ENCODE data around the gene GNAL. TPM values are rescaled to one million over a fixed set of nuclear protein-coding genes. Genes with fewer than 3 reads are reported as not detected.

The GNAL gene
- total RNA-seq, 2 experiments from 2014 or later = 0.11 to 0.19 TPM

DNA sequence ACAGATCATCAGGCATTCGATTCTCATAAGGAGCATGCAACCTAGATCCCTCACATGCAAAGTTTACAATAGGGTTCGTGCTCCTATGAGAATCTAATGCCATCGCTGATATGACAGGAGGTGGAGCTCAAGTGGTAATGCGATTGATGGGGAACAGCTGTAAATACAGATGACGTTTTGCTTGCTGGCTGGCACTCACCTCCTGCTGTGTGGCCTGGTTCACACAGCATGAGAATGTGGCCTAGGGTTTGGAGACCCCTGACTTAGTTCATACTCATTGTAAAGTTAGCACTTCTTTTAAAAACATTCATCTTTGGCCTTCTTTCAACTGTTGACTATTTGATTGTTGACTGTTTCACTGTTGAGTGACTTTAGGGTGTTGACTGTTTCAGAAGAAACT, 153.5 kb downstream of the GNAL start:
- no peaks in the 10 kb centered on the region for H3K9me3 ChIP-seq (ENCODE audit: control insufficient read depth in 1 of 2, insufficient read depth in 1 of 2, low read length in 2 of 2)
- TF ChIP-seq, protein P1, sequence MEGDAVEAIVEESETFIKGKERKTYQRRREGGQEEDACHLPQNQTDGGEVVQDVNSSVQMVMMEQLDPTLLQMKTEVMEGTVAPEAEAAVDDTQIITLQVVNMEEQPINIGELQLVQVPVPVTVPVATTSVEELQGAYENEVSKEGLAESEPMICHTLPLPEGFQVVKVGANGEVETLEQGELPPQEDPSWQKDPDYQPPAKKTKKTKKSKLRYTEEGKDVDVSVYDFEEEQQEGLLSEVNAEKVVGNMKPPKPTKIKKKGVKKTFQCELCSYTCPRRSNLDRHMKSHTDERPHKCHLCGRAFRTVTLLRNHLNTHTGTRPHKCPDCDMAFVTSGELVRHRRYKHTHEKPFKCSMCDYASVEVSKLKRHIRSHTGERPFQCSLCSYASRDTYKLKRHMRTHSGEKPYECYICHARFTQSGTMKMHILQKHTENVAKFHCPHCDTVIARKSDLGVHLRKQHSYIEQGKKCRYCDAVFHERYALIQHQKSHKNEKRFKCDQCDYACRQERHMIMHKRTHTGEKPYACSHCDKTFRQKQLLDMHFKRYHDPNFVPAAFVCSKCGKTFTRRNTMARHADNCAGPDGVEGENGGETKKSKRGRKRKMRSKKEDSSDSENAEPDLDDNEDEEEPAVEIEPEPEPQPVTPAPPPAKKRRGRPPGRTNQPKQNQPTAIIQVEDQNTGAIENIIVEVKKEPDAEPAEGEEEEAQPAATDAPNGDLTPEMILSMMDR (IDR thresholded peaks at IDR 0.05) = no peak
- H3K4me3 ChIP-seq (ENCODE audit: low read length) = no peak overlapping the region
- ChIA-PET CTCF (no interaction called here), POLR2A (no interaction called here)
- no peak overlapping the region for H3K4me3 Mint-ChIP-seq
- no peak overlapping the region for H3K27ac ChIP-seq (ENCODE audit: low read depth in 1 of 2, low read length in 2 of 2)
- intact Hi-C loops (cut with DNase I, micrococcal nuclease) = loop anchor here in 1 of 2 experiments (10.0 kb wide), 2 partner anchors 1318 to 1882 kb away; partner anchors contain the start of genes FAM210A, NAPG and RNMT
- H3K27me3 ChIP-seq (ENCODE audit: control insufficient read depth in 1 of 2, insufficient read depth in 2 of 2, low read length in 2 of 2) = no peaks in the 10 kb centered on the region
- H3K36me3 ChIP-seq (ENCODE audit: insufficient read depth, low read length) = no peaks in the 10 kb centered on the region
- no peaks in the 10 kb centered on the region for H3K4me1 Mint-ChIP-seq (ENCODE audit: low read depth)
- H3K27ac Mint-ChIP-seq = no peak overlapping the region
- H3K27me3 Mint-ChIP-seq = no peaks in the 10 kb centered on the region
- ATAC-seq (ENCODE audit: poor library complexity) (no peak), DNase-seq (no peak)
- H3K9me3 Mint-ChIP-seq = no peaks in the 10 kb centered on the region
- no peaks in the 10 kb centered on the region for H3K36me3 Mint-ChIP-seq (ENCODE audit: low read depth)
- no peaks in the 10 kb centered on the region for H3K4me1 ChIP-seq (ENCODE audit: insufficient read depth, low read length)

DNA sequence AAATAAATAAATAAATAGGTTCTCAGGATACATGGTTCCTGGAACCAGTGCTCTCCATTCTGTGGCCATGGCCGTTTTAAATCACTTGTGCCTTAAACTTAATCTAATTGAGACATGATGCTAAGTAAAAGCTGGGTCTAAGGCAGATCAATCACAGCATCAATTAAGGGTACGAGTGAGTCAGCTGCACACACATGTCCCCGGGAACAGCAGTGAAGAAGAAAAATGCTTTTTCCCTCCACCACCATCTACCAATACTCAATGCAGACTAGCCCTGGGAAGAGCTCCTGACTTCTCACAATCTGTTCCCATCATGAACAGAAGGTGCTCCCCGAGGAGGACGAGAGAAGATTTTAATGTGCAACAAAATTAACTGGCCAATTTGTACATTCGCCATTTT, 155.4 kb downstream of the GNAL start:
- POLR2A ChIA-PET = no interaction called here
- peaks cover under 1% of the 10 kb centered on the region for H3K4me1 Mint-ChIP-seq (ENCODE audit: low read depth)
- TF ChIP-seq, protein P1 (IDR thresholded peaks at IDR 0.05) = no peak
- Histone ChIP-seq H3K36me3 (ENCODE audit: insufficient read depth, low read length) (no peaks in the 10 kb centered on the region), H3K9me3 (ENCODE audit: control insufficient read depth in 1 of 2, insufficient read depth in 1 of 2, low read length in 2 of 2) (no peaks in the 10 kb centered on the region), H3K4me3 (ENCODE audit: low read length) (no peak overlapping the region), H3K27me3 (ENCODE audit: control insufficient read depth in 1 of 2, insufficient read depth in 2 of 2, low read length in 2 of 2) (no peaks in the 10 kb centered on the region), H3K27ac (ENCODE audit: low read depth in 1 of 2, low read length in 2 of 2) (no peak overlapping the region), H3K4me1 (ENCODE audit: insufficient read depth, low read length) (peaks cover under 1% of the 10 kb centered on the region)
- intact Hi-C loops (cut with DNase I, micrococcal nuclease) = loop anchor here in 1 of 2 experiments (10.0 kb wide), 2 partner anchors 1320 to 1880 kb away; partner anchors contain the start of genes FAM210A, NAPG and RNMT
- no peak overlapping the region for H3K27ac Mint-ChIP-seq
- no peaks in the 10 kb centered on the region for H3K27me3 Mint-ChIP-seq
- no peak overlapping the region for H3K4me3 Mint-ChIP-seq
- no peaks in the 10 kb centered on the region for H3K9me3 Mint-ChIP-seq
- ATAC-seq (ENCODE audit: poor library complexity) (no peak), DNase-seq (no peak)
- no peaks in the 10 kb centered on the region for H3K36me3 Mint-ChIP-seq (ENCODE audit: low read depth)
- CTCF ChIA-PET = no interaction called here

DNA sequence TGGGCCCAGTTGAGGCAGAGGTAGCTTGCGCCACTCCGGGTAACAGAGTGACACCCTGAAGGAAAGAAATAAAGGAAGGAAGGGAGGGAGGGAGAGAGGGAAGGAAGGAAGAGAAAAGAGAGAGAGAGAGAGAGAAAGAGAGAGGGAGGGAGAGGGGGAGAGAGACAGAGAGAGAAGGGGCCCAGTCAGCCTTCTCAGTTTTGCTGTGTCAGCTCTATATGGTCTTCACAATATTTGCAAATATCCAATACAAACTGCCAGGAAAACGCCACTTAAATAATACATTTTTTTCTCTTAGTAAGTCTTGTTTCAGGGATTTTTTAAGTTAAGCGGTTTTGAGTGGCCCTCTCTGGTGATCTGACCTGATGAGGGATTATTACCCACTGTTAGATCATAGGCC, 156.6 kb downstream of the GNAL start:
- peaks cover 9% of the 10 kb centered on the region for H3K4me1 ChIP-seq (ENCODE audit: insufficient read depth, low read length)
- H3K36me3 Mint-ChIP-seq (ENCODE audit: low read depth) = peaks cover 8% of the 10 kb centered on the region
- H3K9me3 ChIP-seq (ENCODE audit: control insufficient read depth in 1 of 2, insufficient read depth in 1 of 2, low read length in 2 of 2) = no peaks in the 10 kb centered on the region
- H3K36me3 ChIP-seq (ENCODE audit: insufficient read depth, low read length) = no peaks in the 10 kb centered on the region
- POLR2A ChIA-PET = no interaction called here
- no peak overlapping the region for H3K27ac Mint-ChIP-seq
- H3K27ac ChIP-seq (ENCODE audit: low read depth in 1 of 2, low read length in 2 of 2) = no peak overlapping the region
- H3K27me3 Mint-ChIP-seq = no peaks in the 10 kb centered on the region
- no peak overlapping the region for H3K4me3 ChIP-seq (ENCODE audit: low read length)
- CTCF ChIA-PET = no interaction called here
- H3K9me3 Mint-ChIP-seq = no peaks in the 10 kb centered on the region
- intact Hi-C loops (cut with DNase I, micrococcal nuclease) = loop anchor here in 1 of 2 experiments (10.0 kb wide), 2 partner anchors 1321 to 1879 kb away; partner anchors contain the start of genes FAM210A, NAPG and RNMT
- ATAC-seq (ENCODE audit: poor library complexity) = no peak
- DNase-seq = no peak
- TF ChIP-seq, protein P1 (IDR thresholded peaks at IDR 0.05) = no peak
- H3K27me3 ChIP-seq (ENCODE audit: control insufficient read depth in 1 of 2, insufficient read depth in 2 of 2, low read length in 2 of 2) = no peaks in the 10 kb centered on the region
- peaks cover 12% of the 10 kb centered on the region for H3K4me1 Mint-ChIP-seq (ENCODE audit: low read depth)
- H3K4me3 Mint-ChIP-seq = no peak overlapping the region
